C4-2B (cell line): ENCODE measurements around the gene NPAS3.
A peak's percentile ranks its signal among the peaks of the same experiment; 100 is the strongest.

ENCODE experiments used
- H3K27ac ChIP-seq: fragments of 450-650 bp; 2 replicates; pipeline ENCODE4 v1.5.1; 2017
- CTCF ChIP-seq: fragments of 450-650 bp; conservative IDR thresholded peaks from 2 replicates; pipeline ENCODE4 v1.5.1; 2017; ENCODE audit warnings: mild to moderate bottlenecking
- ZFX ChIP-seq: fragments of 450-650 bp; IDR thresholded peaks from 2 replicates; pipeline ENCODE4 v1.6.1; 2017

The NPAS3 gene

GRCh38 chr14:32986791-32987540 is 48.3 kb downstream of the NPAS3 start:
- no peak overlapping the region for H3K27ac ChIP-seq
- TF ChIP-seq ZFX (no peak), CTCF (no peak)

GRCh38 chr14:32991691-32992090 is 53.0 kb downstream of the NPAS3 start:
- TF ChIP-seq ZFX, result no peak
- TF ChIP-seq CTCF, result no peak
- H3K27ac ChIP-seq, result no peak overlapping the region

- no peak for TF ChIP-seq ZFX
- H3K27ac ChIP-seq, result no peak overlapping the region
These were observed 55.2 kb downstream of the NPAS3 start for GRCh38 chr14:32993921-32994320.

GRCh38 chr14:32996343-32996742 is 57.7 kb downstream of the NPAS3 start:
- TF ChIP-seq CTCF (no peak), ZFX (no peak)
- no peak overlapping the region for H3K27ac ChIP-seq

- no peak for TF ChIP-seq ZFX
- TF ChIP-seq CTCF, result peak; percentile 66
- H3K27ac ChIP-seq, result no peak overlapping the region
These were observed 59.8 kb downstream of the NPAS3 start for GRCh38 chr14:32998433-32998832.

- TF ChIP-seq ZFX (no peak), CTCF (no peak)
- H3K27ac ChIP-seq, result no peak overlapping the region
These were observed 71.0 kb downstream of the NPAS3 start for GRCh38 chr14:33009673-33010072.

GRCh38 chr14:33010495-33010894 is 71.8 kb downstream of the NPAS3 start:
- TF ChIP-seq CTCF, result no peak
- TF ChIP-seq ZFX, result no peak
- H3K27ac ChIP-seq, result no peak overlapping the region

GRCh38 chr14:33014710-33015109 is 76.0 kb downstream of the NPAS3 start:
- no peak overlapping the region for H3K27ac ChIP-seq
- TF ChIP-seq CTCF, result no peak
- TF ChIP-seq ZFX, result no peak
